HG02981 (cell line): ENCODE results near the gene RIN1.
"Not testable (repeated sequence)": the region's sequence is repeated elsewhere in the genome, so short reads cannot be mapped to it uniquely, and the experiment has no call there.

Experiments used
- ATAC-seq: cut with Tn5 transposase; IDR thresholded peaks from one replicate; pipeline ENCODE4 v1.9.1; 2021; ENCODE audit warnings: mild to moderate bottlenecking, moderate library complexity; ENCODE audit not compliant: unreplicated experiment

The RIN1 gene

GRCh38 chr11:66336234-66337102 lies at the start of gene RIN1:
TSS of gene RIN1 (minus strand) at chr11:66336434. CDS start at chr11:66336402, 32 bp downstream.
- ATAC-seq: peak; percentile 63

- not testable (repeated sequence) for ATAC-seq
These were observed 48.1 kb upstream of the RIN1 start for GRCh38 chr11:66384316-66384715.

- not testable (repeated sequence) for ATAC-seq
These were observed 44.0 kb upstream of the RIN1 start for GRCh38 chr11:66380264-66380663.

GRCh38 chr11:66373690-66374287 lies 37.6 kb upstream of the RIN1 start:
- ATAC-seq: not testable (repeated sequence)

- ATAC-seq: no peak
These were observed 37.0 kb upstream of the RIN1 start for GRCh38 chr11:66373265-66373664.

- ATAC-seq: peak; percentile 55
These were observed 35.6 kb upstream of the RIN1 start, which contains the start of gene SLC29A2 for GRCh38 chr11:66371627-66372415. TSS of gene SLC29A2 (minus strand) at chr11:66371760. CDS start at chr11:66371591, 169 bp downstream.

- ATAC-seq: no peak
These were observed 33.0 kb upstream of the RIN1 start for GRCh38 chr11:66369073-66369894.

GRCh38 chr11:66368484-66368883 lies 32.2 kb upstream of the RIN1 start:
- no peak for ATAC-seq

- no peak for ATAC-seq
These were observed 31.5 kb upstream of the RIN1 start for GRCh38 chr11:66367561-66368312.

- no peak for ATAC-seq
These were observed 30.7 kb upstream of the RIN1 start for GRCh38 chr11:66366844-66367477.

- no peak for ATAC-seq
These were observed 29.7 kb upstream of the RIN1 start for GRCh38 chr11:66365711-66366619.

- ATAC-seq: no peak
These were observed 28.9 kb upstream of the RIN1 start for GRCh38 chr11:66365166-66365565.

- ATAC-seq: no peak
These were observed 27.7 kb upstream of the RIN1 start for GRCh38 chr11:66363805-66364535.

GRCh38 chr11:66363187-66363601 lies 27.0 kb upstream of the RIN1 start:
- ATAC-seq: no peak

- no peak for ATAC-seq
These were observed 26.4 kb upstream of the RIN1 start for GRCh38 chr11:66362481-66363147.

GRCh38 chr11:66361502-66361941 lies 25.3 kb upstream of the RIN1 start:
- no peak for ATAC-seq
